Spinal cord (tissue), 10 donors: ENCODE results near the gene MATCAP1. TPM values are rescaled to one million over a fixed set of nuclear protein-coding genes. Genes with fewer than 3 reads are reported as not detected.

ENCODE experiments used
- DNase-seq, 6 donors: peaks; one replicate each; pipeline versions ENCODE4 v3.0.0 to v3.0.0-alpha.2; 2013 to 2015; ENCODE audit warnings: low spot score in 6 of 6, low read depth in 4 of 6
- H3K27ac ChIP-seq: one replicate; pipeline ENCODE4 v1.5.1; 2013; ENCODE audit warnings: low read depth, low read length, control low read depth
- H3K27me3 ChIP-seq: one replicate; pipeline ENCODE4 v1.6.1; 2013; ENCODE audit warnings: low read length; ENCODE audit not compliant: control insufficient read depth, insufficient read depth
- H3K36me3 ChIP-seq: one replicate; pipeline ENCODE4 v1.6.1; 2013; ENCODE audit warnings: low read length; ENCODE audit not compliant: control insufficient read depth, insufficient read depth
- H3K4me1 ChIP-seq: one replicate; pipeline ENCODE4 v1.6.1; 2013; ENCODE audit warnings: low read length; ENCODE audit not compliant: control insufficient read depth, insufficient read depth
- H3K4me3 ChIP-seq: one replicate; pipeline ENCODE4 v1.5.1; 2013; ENCODE audit warnings: low read depth, low read length, control low read depth
- H3K9me3 ChIP-seq: one replicate; pipeline ENCODE4 v1.6.1; 2013; ENCODE audit warnings: low read length; ENCODE audit not compliant: control insufficient read depth, insufficient read depth
- WGBS: methylation state at CpG from one replicate; pipeline ENCODE4 v1.1.5; 2013; ENCODE audit warnings: missing lambda C conversion rate; ENCODE audit not compliant: insufficient coverage; 5-methylcytosine and 5-hydroxymethylcytosine counted together
- polyA plus RNA-seq, 2 donors: library from polyadenylated mRNA; unstranded; fragments of 120-200 nt; gene quantifications; one replicate each; pipeline ENCODE4 v1.2.1, GENCODE V29; 2013; ENCODE audit not compliant: insufficient read length in 2 of 2
- total RNA-seq, 2 donors: library from RNA; depleted of rRNA in 1 of 2; stranded (reverse); fragments of 120-200 nt in 1 of 2; fragments of >200 nt in 1 of 2; gene quantifications; one replicate each; pipeline versions ENCODE4 v1.2.3 to v1.2.4, GENCODE V29; 2013 to 2014
- donor health status: healthy.

MATCAP1 gene
- total and polyA plus RNA-seq, 4 donors, result 22.2 to 157 (median 80.6) TPM

DNA sequence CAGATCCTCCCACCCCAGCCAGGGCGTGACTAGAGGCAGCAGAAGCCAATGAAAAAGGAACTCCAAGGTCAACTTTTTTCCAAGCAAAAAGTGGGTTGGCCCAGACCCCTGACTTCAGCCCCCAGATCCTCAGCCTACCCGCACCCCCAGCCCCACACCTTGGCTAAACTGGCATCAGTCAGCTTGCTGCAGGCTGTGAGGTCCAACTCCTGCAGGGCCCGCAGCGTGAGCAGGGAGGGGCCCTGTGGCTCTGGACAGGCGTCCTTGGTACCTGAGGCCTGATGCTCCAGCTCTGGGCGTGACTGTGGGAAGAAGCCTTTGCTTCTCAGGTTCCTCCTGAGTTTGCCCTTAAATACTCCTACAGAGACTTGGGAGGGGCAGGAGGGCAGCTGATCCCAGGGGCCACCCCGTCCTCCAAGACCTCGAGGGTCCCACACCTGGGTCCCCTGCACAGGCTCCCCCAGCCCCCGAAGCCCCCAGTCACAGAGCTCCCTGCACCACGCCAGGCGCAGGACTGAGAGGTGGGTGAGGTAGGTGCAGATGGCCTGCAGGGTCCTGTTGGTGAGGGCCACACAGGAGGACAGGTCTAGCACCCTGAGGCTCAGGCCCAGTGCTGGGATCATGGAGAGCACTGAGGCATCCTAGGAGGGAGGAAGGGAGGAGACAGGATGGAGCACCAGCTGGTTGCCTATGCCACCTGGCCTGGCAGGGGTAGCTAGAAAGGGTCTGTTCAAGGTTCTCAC lies 24.6 kb upstream of the MATCAP1 start:
- 94% methylated on average over 8 of the region's 11 CpGs for WGBS
- H3K36me3 ChIP-seq, result peaks cover 80% of the 10 kb centered on the region
- no peak for DNase-seq
- H3K27me3 ChIP-seq, result no peaks in the 10 kb centered on the region
- H3K9me3 ChIP-seq, result no peaks in the 10 kb centered on the region
- H3K4me1 ChIP-seq, result no peaks in the 10 kb centered on the region
- no peak overlapping the region for H3K4me3 ChIP-seq
- no peak overlapping the region for H3K27ac ChIP-seq

GRCh38 chr16:67207249-67208091 lies 23.7 kb upstream of the MATCAP1 start:
- 78% methylated on average over 20 of the region's 21 CpGs for WGBS
- H3K4me3 ChIP-seq, result no peak overlapping the region
- no peaks in the 10 kb centered on the region for H3K9me3 ChIP-seq
- no peaks in the 10 kb centered on the region for H3K27me3 ChIP-seq
- peaks cover 84% of the 10 kb centered on the region for H3K36me3 ChIP-seq
- DNase-seq, result no peak
- no peaks in the 10 kb centered on the region for H3K4me1 ChIP-seq
- no peak overlapping the region for H3K27ac ChIP-seq

GRCh38 chr16:67206838-67207248 lies 23.1 kb upstream of the MATCAP1 start:
- 86% methylated on average over 3 of the region's 3 CpGs for WGBS
- no peak overlapping the region for H3K27ac ChIP-seq
- no peaks in the 10 kb centered on the region for H3K4me1 ChIP-seq

GRCh38 chr16:67206129-67206837 lies 22.5 kb upstream of the MATCAP1 start:
- no peak for DNase-seq
- H3K4me1 ChIP-seq, result no peaks in the 10 kb centered on the region
- H3K27ac ChIP-seq, result no peak overlapping the region
- H3K36me3 ChIP-seq, result peaks cover 93% of the 10 kb centered on the region
- H3K9me3 ChIP-seq, result no peaks in the 10 kb centered on the region
- H3K27me3 ChIP-seq, result no peaks in the 10 kb centered on the region
- 91% methylated on average over 8 of the region's 8 CpGs for WGBS
- no peak overlapping the region for H3K4me3 ChIP-seq

More at GRCh38 chr16:67206838-67207248, 23.1 kb upstream of the MATCAP1 start:
- no peaks in the 10 kb centered on the region for H3K27me3 ChIP-seq
- H3K4me3 ChIP-seq, result no peak overlapping the region
- peaks cover 87% of the 10 kb centered on the region for H3K36me3 ChIP-seq
- DNase-seq, result no peak
- H3K9me3 ChIP-seq, result no peaks in the 10 kb centered on the region

GRCh38 chr16:67204076-67204475 lies 20.3 kb upstream of the MATCAP1 start:
- Histone ChIP-seq H3K4me1 (peaks cover 5% of the 10 kb centered on the region), H3K27ac (no peak overlapping the region), H3K27me3 (no peaks in the 10 kb centered on the region), H3K36me3 (peaks cover 85% of the 10 kb centered on the region), H3K9me3 (no peaks in the 10 kb centered on the region), H3K4me3 (no peak overlapping the region)
- 100% methylated on average over 4 of the region's 4 CpGs for WGBS
- DNase-seq, result no peak

GRCh38 chr16:67202956-67203493 lies 19.3 kb upstream of the MATCAP1 start:
- Histone ChIP-seq H3K4me1 (peaks cover 12% of the 10 kb centered on the region), H3K9me3 (no peaks in the 10 kb centered on the region), H3K4me3 (no peak overlapping the region), H3K27ac (no peak overlapping the region), H3K27me3 (no peaks in the 10 kb centered on the region), H3K36me3 (peaks cover 83% of the 10 kb centered on the region)
- WGBS, result 93% methylated on average over 23 of the region's 23 CpGs
- no peak for DNase-seq

DNA sequence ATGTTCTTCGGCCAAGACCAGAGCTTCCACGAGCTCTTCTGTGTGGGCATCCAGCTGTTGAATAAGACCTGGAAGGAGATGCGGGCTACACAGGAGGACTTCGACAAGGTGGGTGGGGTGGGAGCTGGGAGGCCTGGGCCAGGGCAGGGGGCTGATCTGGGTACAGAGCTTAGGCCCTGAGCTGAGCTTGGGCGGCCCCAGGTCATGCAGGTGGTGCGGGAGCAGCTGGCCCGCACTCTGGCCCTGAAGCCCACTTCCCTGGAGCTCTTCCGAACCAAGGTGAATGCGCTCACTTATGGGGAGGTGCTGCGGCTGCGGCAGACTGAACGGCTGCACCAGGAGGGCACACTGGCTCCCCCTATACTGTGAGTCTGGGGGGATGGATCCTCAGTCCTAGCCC lies 18.7 kb upstream of the MATCAP1 start:
- WGBS, result 97% methylated on average over 12 of the region's 12 CpGs
- Histone ChIP-seq H3K36me3 (peaks cover 83% of the 10 kb centered on the region), H3K27me3 (no peaks in the 10 kb centered on the region), H3K9me3 (no peaks in the 10 kb centered on the region), H3K27ac (no peak overlapping the region), H3K4me1 (peaks cover 15% of the 10 kb centered on the region), H3K4me3 (no peak overlapping the region)
- no peak for DNase-seq

DNA sequence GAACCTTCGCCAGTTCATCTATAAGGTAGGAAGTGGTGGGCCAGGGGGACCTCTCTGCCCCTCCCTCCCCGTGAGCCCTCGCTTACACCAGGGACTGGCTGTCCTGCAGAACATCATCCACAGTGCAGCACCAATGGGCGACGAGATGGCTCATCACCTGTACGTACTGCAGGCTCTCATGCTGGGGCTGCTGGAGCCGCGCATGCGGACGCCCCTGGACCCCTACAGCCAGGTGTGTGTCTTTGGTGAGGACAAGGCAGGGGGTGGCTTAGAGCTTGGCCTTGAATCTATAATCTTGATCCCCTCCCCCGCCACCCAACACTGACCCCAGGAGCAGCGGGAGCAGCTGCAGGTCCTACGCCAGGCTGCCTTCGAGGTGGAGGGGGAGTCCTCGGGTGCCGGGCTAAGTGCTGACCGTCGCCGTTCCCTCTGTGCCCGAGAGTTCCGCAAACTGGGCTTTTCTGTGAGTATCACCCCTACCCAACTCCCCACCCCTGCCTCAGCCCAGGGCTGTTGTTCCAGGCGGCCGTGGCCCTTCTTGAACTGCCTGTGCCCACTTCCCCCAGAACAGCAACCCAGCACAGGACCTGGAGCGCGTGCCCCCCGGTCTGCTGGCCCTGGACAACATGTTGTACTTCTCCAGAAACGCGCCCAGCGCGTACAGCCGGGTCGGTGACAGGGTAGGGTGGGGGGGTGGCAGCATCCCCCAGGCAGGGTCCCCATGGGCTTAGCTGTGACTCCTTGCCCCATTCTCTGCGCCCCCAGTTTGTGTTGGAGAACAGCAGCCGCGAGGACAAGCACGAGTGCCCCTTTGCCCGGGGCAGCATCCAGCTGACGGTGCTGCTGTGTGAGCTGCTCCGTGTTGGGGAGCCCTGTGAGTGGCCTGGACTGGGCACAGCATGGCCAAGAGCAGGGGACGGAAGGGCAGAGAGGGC lies 17.9 kb upstream of the MATCAP1 start:
- no peak for DNase-seq
- H3K4me1 ChIP-seq, result peaks cover 15% of the 10 kb centered on the region
- H3K27me3 ChIP-seq, result no peaks in the 10 kb centered on the region
- H3K4me3 ChIP-seq, result no peak overlapping the region
- no peaks in the 10 kb centered on the region for H3K9me3 ChIP-seq
- H3K36me3 ChIP-seq, result peaks cover 83% of the 10 kb centered on the region
- no peak overlapping the region for H3K27ac ChIP-seq
- WGBS, result 95% methylated on average over 33 of the region's 40 CpGs
